Suppressor macrophage treated with lipopolysaccharide for 4 hours (primary cell): ENCODE data around the gene IGFBP4.
A peak's percentile ranks its signal among the peaks of the same experiment; 100 is the strongest.

Source experiments
- DNase-seq: peaks from one replicate; pipeline ENCODE4 v3.0.0-alpha.2; 2020

IGFBP4 gene

DNA sequence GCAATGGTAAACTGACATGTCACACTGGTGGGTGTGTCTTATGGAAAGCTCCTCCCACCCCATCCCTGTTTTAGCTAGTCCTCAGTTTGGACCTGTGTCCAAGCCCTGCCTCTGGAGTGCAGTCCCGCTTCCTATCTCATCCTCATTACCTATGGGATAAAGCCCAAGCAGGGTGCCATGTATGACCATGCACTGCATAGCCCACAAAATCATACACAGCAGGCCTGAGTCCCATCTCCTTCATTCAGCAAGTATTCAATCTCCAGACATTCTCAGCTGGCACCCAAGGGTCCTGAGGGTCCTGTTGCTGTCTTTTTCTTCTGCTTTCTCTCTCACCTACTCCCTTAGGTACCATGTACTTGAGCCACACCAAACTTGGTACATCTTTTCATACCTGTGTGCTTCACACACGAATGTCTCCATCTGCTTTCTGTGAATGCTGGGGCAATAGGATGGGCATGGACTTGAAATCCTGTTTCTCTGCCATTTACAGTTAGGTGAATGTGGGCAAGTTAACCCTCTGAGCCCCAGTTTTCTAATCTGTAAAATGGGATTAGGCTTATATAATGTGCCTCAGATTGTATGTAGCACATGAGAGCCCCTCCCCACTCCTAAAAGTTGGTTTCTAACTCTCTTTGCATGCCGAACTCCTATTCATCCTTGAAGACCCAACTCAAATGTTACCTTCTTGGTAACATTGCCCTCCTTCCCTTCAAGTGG lies 29.6 kb downstream of the IGFBP4 start:
- no peak for DNase-seq

DNA sequence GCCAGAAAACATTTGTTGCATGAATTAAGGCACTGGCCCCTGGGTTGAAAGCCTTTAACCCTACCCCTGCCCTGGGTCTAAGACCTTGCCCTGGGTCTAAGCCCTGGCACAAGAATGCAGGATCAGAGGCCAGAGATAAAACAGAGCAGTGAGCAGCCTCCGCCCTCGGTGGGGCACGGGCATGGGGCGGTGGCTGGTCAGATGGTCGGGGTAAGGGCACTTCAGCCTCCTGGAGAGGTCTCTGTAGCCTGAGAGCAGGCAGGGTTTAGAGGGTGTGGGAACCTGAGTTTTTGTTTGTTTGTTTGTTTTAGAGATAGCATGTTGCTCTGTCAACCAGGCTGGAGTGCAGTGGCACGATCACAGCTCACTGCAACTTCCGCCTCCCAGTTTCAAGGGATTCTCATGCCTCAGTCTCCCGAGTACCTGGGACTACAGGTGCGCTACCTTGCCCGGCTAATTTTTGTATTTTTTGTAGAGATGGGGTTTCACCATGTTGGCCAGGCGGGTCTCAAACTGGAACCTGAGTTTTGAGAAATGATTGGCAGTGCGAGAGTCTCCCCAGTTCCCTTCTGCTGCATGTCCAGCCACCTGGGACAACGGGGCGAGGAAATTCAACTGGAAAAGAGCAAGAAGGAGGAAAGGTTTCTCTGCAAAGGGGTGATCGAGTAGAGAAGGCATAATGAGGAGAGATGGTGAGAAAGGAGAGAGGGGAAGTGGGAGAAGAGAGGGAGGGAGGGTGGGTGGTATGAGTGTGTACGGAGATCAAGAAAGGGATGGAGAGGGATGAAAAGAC lies 30.5 kb downstream of the IGFBP4 start:
- DNase-seq: no peak

DNA sequence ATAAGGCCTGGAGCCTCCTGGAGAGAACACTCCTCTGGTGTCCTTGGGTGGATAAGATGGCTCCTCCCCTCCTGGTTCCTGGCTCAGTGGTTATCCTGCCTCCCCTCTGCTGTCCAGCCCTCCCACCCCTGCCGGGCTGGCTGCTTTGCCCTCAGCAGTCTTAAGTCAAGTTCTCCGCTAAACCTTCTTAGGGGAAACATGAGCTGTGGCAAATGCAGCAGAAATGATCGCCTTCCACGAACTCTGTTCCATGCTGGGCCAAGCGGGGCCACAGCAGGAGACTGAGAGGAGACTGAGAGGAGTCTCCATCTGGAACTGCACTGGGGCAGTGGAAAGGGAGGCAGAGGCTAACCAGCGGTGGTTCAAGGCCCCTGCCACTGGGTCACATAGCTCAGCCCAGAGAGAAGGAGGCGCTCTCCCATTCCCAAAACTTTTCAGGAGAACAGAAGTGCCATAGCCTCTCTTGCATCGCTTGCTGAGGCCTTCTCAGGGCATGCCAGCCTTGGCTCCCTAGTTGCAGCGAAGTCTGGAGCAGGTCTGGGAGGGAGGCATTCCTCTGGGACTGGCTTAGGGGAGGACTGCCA lies 31.3 kb downstream of the IGFBP4 start:
- DNase-seq: no peak

DNA sequence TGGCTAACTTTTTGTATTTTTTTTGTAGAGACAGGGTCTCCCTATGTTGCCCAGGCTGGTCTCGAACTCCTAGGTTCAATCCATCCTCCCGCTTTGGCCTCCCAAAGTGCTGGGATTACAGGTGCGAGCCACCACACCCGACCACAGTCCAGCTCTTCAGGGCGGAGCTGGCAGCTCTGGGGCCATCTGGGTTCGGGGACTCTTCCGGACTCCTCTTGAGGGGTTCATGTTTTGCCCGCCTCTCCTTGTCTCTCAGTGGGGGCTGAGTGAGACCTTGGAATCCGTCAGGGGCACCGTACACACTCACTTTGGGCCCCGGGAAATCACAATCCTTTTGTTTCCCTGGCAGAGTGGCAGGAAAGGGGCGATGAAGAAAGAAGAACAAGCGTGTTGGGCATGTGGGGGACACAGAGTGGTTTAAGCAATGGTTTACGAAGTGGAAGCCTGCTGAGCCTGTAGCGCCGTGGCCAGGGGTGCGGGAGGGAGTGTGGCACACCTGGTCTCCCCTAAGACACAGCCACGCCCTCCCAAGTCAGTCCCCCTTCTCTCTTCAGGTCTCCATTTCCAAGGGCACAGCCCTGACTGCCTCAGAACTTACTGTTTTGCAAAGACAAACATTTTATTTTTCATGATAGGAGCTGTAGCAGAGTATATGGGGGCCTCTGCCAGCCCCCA lies 32.1 kb downstream of the IGFBP4 start:
- DNase-seq: no peak

DNA sequence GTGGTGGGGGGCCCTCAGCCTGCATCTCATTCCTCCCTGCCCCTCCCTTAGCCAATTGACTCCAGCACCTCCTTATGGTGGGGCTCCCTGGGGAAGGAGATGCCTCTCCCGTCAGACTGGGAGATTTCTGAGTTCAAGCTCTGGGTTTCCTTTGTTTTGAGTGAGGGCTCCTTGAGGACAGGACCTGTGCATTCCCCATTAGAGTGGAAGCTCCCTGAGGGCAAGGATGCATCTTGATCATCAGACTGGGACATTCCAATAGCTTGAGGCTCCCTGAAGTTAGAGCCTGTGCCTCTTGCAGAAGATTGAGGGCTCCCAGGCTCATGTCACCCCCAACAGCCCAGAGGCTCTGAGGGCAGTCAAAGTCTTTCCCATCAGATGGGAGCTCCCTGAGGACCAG lies 34.5 kb downstream of the IGFBP4 start:
- no peak for DNase-seq

DNA sequence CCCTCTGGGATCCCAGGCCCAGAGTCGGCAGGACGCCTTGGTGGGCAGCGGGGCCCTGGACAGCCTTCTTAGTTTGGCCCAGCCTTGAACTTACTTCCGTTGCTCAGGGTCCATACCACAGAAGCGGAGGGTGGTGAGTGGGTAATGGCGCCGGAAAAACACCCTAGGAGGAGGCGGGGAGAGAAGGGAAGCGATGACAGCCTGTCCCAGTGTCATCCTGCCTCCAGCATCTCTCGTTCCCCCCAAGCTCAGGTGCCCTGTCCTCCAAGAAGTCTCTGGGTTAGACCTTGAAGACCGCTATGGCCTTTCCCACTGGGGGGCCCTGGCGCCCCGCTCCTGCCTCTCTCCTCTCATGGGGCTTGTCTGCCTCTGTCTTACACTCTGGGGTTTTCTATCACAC lies 35.2 kb downstream of the IGFBP4 start:
- DNase-seq: no peak

DNA sequence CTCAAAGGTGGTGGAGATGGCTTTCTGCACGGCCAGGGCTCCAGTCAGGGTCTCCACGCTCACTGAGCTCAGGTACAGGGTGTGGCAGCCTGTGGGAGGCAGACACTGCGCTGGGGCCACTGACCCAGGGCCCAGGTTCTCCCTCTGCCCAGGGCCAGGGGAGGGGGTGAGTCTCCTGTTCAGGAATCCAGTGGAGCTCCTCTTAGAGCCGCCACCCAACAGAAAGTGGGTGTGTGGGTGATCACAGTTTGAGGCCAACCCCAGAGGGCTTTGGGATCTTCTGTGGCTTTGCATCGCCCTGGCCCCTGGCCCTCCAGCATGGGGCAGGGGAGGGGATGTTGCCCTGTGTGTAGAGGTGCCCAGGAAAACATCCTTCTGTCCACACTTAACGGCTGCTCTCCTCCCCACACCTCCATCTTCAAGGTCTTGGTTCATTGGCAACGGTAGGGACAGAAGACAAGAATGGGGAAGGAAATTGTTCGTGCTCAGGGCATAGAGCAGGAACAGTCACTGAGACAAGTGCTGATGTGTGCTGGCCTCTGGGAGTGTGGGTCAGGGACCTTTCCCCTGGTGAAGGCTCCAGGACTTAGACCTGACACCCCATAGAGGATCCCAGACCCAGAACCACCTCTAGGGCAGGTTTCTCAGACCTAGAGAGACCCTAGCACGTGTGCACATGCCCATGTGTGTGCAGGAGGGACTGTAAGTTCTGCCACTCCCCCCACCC lies 36.7 kb downstream of the IGFBP4 start:
- DNase-seq: no peak

DNA sequence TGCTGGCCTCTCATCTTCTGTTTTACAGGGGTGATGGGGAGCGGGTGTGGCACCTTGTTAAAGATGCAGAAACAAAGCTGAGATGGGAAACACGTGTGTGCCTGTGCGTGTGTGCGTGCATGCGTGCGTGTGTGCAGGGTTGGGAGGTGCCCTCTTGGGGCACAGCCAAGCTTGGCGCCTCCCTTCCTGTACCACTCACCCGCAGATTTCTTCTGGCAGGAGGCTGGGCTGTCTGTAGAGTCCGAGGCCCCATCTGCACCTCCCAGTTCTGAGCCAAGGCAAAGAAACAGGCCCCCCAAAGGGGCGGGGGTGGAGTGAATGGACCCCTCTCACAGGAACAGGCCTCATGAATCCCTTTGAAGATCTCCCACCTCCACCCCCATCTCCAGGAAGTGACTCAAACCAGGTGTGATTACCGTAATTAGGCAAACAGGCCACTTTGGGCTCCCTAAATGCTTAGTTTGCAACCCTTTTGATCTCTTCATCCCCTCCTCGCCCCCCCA lies 37.3 kb downstream of the IGFBP4 start:
- DNase-seq: no peak

DNA sequence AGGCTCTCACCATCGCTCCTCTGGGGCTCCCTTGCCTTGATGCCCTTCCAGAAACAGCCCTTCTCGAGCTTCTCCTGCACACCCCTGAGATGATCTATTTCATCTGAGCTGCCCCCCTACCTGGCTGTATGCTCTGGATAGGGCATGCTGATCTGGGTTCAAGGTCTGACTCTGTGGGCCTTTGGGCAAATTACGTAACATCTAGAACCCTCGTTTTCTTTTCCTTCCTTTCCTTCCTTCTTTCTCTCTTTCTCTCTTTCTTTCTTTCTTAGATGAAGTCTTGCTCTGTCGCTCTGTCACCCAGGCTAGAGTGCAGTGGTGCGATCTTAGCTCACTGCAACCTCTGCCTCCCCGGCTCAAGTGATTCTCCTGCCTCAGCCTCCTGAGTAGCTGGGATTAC lies 37.9 kb downstream of the IGFBP4 start:
- DNase-seq: no peak

DNA sequence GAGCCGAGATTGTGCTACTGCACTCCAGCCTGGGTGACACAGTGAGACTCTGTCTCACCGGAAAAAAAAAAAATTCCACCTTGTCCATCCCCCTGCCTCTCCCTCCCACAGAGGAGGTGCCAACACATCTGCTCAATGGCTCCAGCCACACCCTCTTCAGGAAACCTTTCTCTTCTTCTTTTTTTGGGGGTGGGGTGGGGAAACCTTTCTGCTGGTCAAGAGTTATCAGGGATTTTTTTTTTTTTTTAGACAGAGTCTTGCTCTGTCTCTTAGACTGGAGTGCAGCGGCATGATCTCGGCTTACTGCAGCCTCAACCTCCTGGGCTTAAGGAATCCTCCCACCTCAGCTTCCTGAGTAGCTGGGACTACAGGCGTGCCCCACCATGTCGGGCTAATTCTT lies 39.5 kb downstream of the IGFBP4 start:
- no peak for DNase-seq

DNA sequence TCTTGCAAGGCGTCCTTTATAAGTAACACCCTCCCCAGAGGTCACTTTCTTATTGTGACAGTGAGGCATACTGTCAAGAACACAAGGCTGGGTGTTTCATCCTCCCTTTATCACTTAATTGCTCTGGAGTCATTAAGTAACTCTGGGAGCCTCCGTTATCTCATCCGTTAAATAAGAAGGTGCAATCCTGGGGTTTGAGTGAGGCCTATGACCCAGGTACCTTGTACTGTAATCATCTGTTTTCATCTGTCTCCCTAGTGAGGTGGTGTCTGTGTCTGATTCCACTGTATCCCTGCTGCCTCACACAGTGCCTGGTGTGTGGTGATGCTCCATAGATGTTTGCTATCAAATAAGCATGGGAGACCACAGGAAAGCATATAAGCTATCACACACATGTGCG lies 40.4 kb downstream of the IGFBP4 start:
- no peak for DNase-seq

DNA sequence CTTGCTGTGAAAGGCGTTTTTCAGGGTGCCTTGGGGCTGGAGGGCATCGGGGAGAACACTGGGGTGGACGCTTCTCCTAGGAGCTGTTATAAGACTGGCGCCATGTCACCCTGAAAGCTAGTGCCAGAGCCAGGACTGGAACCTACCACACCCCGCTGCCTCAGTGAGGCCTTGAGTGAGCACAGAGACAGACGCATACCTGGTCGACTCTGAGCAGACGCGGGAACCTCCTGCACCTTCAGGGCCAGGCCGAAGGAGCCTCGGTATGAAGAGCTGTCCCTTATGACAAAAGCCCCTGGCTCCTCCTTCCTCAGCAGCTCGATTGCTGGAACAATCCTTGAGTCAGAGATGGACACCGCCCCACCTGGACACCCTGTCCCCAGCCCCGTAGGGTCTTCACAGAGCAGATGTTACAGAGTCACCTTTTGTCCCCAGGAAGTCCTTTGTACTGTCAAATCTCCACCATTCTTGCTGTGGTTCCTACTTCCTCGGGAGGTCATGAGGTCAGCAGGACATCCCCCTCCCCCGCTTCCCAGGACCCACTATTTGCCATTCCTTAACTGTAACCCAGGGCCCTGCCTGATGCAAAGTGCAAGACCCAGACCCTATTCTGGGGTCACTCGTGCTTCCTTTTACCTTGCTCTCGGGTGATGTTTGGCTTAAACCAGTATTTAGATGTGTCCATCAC lies 41.2 kb downstream of the IGFBP4 start:
- DNase-seq: no peak

DNA sequence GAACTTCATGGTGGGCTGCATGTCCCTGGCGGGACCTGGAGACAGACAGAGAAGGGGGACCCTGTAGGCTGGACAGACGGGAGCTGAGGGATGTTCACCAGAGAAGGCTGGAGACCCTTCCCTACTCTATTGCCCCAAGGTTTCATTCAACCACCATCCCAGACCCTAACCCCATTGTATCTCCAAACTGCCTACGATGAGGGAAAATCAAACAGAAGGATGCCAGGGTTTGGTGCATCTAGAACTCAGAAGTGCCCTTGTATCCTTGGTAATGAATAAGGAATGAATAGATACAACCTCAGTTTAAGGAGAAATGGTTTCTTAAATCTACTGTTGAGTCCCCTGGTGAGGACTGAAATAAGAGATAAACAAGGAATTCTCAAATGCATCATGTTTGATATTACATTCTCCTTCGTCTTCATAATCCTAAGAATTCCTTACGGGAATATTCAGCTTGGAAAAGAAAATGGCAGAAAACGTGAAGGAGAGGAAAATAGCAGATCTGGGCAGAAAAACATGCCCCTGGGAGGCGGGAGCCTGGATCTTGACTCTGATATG lies 41.8 kb downstream of the IGFBP4 start:
- no peak for DNase-seq

DNA sequence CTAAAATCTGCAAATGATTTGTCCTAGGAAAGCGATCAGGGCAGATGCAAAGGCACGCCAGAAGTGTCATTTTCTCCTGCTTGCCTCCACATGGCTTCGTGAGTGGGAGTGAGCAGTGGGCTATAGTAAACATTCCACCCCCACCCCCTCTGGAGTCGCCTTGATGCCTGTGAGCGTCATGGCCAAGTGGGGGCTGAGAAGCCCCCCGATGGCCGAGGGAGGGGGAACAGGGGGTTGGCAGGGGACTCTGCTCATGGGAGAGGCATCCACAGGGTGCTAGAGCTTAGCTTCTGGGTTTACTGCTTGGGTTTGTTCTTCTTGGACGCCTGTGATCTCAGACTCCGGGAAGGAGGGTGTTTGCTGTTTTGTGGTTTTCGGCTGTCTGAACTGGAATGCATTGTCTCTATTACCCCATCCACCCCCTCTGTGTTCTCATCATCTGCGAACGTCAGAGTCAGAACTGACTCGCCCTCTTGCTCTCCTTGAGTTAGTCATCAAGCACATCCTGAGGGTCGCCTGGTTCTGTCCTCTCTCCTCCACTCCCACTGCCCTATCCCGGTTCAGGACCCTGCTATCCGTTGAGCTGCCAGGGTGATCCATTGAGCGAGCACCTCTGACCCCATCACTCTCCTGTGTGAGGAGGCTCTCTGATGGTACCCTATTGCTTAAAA lies 42.7 kb downstream of the IGFBP4 start:
- DNase-seq: peak; percentile 73

DNA sequence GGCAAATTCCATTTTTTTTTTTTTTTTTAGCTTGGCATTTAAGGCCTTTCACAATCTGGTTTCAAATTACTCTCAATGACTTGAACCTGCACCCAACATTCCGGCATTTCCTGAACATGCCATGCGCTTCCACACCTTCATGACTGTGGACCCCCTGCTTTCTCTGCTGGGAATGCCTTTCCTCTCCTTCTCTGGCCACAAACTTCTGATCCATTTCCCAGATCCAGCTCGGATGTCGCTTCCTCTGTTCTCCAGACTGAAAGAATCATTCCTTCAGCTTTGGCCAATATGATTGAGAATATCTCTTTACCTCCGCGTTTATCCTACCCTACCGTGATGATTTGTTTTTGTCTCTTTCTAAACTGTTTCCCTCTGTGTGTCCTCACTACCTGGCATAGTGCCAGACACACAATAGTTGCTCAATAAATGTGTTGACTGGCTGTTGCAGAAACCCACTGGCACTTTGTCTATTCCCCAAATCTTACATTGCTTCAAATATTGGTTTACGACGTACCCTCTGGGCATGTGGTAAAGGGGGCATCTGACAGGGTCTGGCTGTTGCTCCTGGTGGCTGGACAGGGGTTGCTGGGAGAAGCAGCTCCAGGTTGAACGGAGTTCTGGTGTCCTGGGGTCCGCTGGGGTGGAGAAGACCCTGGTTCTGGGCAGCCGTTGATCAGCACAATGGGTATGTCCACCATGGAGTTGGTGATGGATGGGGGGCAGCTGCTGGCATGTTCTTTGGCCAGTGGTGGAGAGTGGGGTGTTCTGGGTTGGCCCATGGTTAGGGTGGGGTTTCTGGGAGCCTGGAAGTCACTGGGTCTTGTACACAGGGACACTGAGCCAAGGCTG lies 43.5 kb downstream of the IGFBP4 start:
- DNase-seq: peak; percentile 66

DNA sequence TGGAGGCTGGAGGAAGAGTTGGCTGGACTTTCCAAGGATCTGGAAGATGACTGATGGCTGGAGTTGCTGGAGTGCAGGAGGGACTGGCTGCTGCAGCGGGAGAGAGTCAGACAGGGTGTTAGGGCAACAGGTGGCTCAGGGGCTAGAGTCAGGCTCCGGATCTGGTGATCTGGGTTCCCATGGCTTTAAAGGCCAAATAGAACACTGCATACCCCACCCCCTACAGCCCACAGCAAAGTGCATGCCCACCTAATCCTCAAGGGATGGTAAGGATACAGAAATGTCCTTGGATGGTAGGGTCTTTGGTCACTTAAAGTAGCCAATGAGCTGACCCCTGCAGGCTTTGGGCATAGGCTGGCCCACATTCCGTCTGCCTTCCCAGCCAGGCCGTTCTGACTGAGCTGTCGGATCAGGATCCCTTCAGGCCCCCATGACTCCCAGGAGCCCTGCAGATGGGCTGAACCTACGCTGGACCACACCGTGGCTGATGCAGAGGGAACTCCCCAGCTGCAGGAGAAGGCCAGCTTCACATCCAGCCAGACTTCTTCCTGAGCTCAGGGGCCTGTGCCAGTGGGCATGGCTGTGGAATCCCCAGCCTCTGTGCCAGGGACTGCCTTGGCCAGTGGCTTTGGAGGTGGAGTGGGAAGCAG lies 44.2 kb downstream of the IGFBP4 start:
- no peak for DNase-seq

DNA sequence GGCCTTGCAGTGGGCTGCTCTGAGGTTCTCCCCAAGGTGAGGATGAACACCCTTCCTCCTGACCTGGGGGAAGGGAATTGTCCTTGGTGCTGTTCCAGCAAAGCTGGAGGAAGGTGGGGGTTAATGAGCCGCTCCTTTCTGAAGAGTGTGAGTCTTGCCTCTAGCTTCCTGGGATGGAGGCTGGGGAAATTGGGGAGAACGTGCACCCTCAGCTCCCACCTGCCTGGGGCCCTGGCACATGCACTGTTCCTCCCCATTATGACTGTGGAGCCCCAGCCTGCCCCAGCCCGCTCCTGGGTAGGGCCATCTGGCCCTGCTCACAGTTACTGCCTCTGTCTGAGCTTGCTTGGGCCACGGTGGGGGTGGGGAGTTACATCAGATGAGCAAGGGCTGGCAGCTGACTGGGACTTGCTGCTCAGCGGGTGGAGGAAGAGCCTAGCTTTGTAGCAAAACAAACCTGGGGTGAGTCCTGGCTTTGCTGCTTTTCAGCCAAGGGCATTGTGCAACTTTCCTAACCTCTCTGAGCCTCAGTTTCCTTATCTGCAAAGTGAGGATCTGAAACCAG lies 47.1 kb downstream of the IGFBP4 start:
- no peak for DNase-seq

DNA sequence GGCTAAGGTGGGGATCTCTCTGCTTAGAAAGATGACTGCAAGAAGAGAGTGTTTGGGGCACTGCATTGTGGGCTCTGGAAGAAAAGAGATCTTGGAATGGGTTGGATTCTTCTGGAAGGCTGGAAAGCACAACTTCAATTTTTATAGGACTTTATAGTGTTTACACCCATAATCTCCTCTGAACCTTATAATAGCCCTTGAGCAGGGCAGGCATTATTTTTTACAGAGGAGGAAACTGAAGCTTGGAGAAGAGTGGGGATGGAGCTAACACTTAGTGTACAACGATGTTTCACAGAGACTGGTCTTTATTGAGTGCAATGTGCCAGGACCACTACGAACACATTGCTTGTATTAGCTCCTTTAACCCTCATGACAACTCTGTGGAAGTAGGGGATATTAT lies 47.7 kb downstream of the IGFBP4 start:
- DNase-seq: no peak

DNA sequence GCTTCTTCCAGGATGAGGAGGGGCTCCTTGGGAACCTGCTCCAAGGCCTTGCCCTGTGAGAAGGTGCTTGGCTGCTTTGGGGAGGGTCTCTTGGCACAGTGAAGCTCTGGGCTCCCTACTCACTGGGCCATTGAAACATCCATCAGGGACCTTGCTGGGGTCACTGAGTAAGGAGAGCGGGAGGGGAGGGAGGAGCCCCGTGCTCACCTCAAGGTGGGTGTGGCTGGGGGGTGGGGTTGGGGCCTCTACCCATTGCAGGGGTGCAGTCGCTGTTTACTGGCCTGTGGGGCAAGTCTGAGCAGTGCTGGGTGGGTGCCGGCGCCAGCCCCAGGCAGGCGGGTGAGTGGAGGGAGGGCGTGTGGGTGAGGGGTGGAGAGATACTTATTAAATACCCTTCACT lies 48.2 kb downstream of the IGFBP4 start:
- DNase-seq: no peak
